ENCODE results near the gene DCK.
"Not testable (repeated sequence)": the region's sequence is repeated elsewhere in the genome, so short reads cannot be mapped to it uniquely, and the experiment has no call there.

The DCK gene

DNA sequence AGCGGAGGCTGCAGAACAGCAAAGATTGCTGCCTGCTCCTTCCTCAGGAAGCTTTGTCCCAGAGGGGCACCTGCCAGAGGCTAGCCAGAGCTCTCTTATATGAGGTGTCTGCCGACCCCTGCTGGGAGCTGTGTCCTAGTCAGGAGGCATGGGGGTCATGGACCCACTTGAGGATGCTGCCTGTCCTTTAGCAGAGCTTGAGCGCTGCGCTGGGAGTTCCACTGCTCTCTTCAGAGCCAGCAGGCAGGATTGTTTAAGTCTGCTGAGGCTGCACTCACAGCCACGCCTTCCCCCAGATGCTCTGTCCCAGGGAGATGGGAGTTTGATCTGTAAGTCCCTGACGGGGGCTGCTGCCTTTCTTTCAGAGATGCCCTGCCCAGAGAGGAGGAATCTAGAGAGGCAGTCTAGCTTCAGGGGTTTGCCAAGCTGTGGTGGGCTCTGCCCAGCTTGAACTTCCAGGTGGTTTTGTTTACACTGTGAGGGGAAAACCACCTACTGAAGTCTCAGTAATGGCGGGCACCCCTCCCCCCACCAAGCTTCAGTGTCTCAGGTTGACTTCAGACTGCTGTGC, 10.9 kb downstream of the DCK start:
- FAIRE-seq: no peak

DNA sequence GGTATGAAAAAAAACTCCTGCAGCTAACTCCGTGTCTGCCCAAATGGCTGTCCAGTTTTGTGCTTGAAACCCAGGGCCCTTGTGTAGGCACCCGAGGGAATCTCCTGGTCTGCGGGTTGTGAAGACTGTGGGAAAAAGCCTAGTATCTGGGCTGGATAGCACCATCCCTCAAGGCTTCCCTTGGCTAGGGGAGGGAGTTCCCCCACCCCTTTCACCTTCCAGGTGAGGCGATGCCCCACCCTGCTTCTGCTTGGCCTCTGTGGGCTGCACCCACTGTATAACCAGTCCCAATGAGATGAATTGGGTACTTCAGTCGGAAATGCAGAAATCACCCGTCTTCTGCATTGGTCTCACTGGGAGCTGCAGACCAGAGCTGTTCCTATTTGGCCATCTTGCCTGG, 11.6 kb downstream of the DCK start:
- FAIRE-seq: not testable (repeated sequence)

DNA sequence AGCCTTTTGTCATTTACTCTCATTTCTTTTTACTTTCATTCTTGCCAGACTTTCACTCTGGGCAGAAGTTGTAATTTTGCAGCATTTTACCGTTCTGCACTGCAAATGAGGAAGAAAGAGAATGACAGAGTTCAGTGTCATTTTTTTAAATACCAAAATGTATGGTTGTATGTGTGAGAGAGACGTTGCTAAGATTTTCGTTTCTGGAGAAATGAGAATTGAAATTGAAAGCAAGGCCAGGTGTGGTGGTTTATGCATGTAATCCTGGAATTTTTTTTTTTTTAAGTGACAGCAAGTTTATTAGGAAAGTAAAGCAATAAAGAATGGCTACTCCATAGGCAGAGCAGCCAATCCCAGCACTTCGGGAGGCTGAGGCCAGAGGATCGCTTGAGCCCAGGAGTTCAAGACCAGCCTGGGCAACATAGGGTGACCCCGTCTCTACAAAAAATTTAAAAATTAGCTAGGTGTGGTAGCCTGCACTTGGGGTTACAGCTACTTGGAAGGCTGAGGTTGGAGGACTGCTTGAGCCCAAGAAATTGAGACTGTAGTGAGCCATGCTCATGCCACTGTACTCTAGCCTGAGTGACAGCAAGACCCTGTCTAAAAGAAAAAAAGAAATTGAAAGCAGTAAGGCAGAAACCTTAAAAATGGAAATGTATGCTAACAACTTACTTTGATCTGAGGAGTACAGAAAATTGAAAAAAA, 12.9 kb downstream of the DCK start:
- no peak for FAIRE-seq

- FAIRE-seq: no peak
Measured at GRCh38 chr4:71008196-71008595, 14.7 kb downstream of the DCK start.

GRCh38 chr4:71009086-71009485, 15.6 kb downstream of the DCK start:
- no peak for FAIRE-seq

- no peak for FAIRE-seq
Measured at GRCh38 chr4:71009890-71010588, 16.6 kb downstream of the DCK start.

DNA sequence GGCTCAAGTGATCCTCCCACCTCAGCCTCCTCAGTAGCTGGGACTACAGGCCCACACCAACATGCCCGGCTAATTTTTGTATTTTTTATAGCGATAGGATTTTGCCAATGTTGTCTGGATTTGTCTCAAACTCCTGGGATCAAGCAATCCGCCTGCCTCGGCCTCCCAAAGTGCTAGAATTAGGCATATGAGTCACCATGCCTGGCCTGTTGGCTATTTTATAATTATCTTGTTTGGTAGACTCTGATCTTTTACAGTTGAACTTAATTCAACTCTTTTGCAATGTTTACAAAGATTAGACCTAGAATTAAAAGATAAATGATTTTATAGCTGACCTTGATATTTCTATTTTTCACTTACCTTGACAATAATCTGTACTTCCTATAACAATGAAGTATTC, 18.0 kb downstream of the DCK start:
- no peak for FAIRE-seq

GRCh38 chr4:71017391-71017790, 23.9 kb downstream of the DCK start:
- not testable (repeated sequence) for FAIRE-seq

- FAIRE-seq: no peak
Measured at GRCh38 chr4:71020611-71021010, 27.2 kb downstream of the DCK start.

- peak; percentile 30 for FAIRE-seq
Measured at GRCh38 chr4:71025654-71026053, 32.2 kb downstream of the DCK start.

GRCh38 chr4:71026086-71026485, 32.6 kb downstream of the DCK start:
- no peak for FAIRE-seq

GRCh38 chr4:71027611-71028010, 34.2 kb downstream of the DCK start:
- peak; percentile 81 for FAIRE-seq

DNA sequence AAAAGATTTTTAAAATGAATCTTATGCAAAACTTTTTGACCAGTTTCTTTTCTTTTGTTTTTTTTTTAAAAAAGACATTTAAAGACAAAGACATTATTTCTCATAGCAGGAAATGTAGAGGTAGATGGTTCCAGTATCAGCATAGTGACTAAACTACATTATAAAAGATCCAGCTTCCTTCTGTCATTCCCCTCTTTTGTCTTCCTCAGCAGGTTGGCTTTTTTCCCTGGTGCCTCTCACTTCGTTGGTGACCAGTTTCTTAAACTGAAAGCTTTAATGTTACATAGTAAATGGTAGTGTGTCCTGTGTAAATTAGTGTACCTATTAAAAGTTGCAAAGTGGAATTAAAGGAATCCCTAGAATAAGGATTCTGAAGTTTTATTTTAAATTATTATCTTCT, 36.1 kb downstream of the DCK start:
- no peak for FAIRE-seq

GRCh38 chr4:71032106-71032505, 38.7 kb downstream of the DCK start:
- not testable (repeated sequence) for FAIRE-seq

DNA sequence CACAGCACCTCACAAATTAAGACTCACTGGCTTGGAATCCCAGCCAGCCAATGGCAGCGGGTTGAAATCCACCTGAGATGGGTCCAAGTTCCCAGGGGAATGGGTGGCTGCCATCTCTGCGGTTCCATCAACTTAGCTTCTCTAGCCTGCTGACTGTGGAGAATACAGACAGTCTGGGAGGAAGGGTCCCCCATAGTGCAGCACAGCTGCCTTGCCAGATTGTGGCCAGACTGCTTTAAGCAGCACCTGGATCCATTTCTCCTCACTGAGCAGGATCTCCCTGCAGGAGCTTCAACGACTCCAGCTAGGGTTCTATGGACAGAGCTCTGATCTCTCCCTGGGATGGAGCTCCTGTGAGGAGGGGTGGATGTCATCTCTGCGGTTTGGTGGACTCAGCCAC, 51.8 kb downstream of the DCK start:
- FAIRE-seq: no peak

DNA sequence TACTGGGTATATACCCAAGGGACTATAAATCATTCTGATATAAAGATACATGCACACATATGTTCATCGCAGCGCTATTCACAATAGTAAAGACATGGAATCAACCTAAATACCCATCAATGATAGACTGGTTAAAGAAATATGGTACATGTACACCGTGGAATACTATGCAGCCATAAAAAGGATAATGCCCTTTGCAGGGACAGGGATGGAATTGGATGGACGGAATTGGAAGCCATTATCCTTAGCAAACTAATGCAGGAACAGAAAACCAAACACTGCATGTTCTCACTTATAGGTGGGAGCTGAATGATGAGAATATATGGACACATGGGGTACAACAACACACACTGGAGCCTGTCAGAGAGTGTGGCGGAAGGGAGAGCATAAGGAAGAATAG, 55.9 kb downstream of the DCK start:
- FAIRE-seq: no peak

DNA sequence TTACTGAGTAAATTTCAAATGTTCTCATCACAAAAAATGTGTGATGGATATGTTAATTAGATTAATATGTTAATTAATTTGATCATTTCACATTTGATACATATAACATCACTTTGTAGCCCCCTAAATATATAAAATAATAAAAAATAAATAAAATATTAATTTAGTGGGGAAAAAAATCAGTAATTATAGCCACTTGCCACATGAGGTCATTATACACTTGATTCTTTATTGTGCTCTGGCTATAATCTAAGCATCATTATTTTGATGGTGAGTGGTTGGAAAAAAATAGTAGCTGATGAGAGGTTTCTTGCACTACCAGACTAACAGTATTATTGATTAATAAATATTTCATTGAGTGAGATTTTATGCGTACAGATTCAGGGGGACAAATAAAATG, 57.4 kb downstream of the DCK start:
- peak; percentile 70 for FAIRE-seq

- FAIRE-seq: no peak
Measured at GRCh38 chr4:71052034-71052433, 58.6 kb downstream of the DCK start.

- FAIRE-seq: no peak
Measured at GRCh38 chr4:71052716-71053115, 59.3 kb downstream of the DCK start.

DNA sequence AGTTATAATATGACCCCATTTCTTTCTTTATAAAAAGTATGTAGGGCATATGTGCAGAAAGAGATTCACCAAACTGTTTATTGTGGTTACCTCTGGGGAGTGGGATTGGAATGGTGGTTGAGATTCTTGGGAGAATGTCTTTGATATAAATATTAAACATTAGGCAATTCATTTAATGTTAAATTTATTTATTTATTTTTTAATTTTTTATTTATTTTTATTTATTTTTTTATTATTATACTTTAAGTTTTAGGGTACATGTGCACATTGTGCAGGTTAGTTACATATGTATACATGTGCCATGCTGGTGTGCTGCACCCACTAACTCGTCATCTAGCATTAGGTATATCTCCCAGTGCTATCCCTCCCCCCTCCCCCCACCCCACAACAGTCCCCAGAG, 60.2 kb downstream of the DCK start:
- FAIRE-seq: not testable (repeated sequence)

DNA sequence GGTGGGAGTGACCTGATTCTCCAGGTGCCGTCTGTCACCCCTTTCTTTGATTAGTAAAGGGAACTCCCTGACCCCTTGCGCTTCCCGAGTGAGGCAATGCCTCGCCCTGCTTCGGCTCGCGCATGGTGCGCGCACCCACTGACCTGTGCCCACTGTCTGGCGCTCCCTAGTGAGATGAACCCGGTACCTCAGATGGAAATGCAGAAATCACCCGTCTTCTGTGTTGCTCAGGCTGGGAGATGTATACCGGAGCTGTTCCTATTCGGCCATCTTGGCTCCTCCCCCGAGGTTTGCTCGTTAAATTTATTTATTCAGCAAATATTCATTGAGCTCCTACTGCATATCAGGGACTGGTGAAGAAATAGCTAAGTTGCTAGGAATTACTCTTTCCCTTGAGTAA, 66.1 kb downstream of the DCK start:
- not testable (repeated sequence) for FAIRE-seq

DNA sequence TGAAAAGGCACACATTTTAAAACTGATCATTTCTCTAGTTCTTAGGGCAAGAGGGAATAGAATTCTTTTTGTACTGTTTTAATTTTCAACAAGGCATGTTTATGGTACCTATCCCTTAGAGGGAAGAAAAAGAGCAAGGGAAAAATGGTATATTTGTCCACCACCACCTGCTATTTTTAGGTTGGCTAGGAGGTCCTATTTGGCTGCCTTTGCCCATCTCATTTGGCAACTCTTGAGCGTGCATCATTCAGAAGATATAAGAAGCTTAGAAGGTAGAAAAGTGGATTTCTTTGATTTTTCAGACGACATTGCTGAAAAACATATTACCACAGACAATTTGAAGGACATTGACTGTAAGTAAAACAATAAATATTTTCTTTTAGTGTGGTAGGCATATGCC, 69.0 kb downstream of the DCK start:
- FAIRE-seq: no peak

DNA sequence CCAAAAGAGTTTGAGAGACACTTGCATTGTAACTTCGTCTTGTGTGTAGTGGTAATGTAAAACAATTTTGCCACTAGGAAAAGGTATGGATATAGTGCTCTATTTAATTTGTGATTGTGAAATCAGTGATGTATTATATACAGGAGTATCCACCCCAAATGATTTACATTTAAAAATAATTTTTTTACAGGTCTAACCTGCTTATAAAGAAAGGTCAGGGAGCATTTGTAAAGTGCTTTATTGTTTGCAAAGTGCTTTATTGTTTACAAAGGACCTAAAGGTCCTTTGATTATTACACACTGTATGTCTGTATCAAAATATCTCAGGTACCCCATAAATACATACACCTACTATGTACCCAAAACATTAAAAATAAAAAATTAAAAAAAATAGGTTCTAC, 70.3 kb downstream of the DCK start:
- no peak for FAIRE-seq

- FAIRE-seq: no peak
Measured at GRCh38 chr4:71064521-71064920, 71.1 kb downstream of the DCK start.
